Cerebellar nuclear complex (tissue), 1 donor: ENCODE data around the gene STOM.
"Not testable (repeated sequence)": the region's sequence is repeated elsewhere in the genome, so short reads cannot be mapped to it uniquely, and the experiment has no call there.

ENCODE experiments used
- DNase-seq, 2 experiments: peaks; one replicate each; lab custom pipeline; 2025; lab: John Stamatoyannopoulos, UW

STOM gene

DNA sequence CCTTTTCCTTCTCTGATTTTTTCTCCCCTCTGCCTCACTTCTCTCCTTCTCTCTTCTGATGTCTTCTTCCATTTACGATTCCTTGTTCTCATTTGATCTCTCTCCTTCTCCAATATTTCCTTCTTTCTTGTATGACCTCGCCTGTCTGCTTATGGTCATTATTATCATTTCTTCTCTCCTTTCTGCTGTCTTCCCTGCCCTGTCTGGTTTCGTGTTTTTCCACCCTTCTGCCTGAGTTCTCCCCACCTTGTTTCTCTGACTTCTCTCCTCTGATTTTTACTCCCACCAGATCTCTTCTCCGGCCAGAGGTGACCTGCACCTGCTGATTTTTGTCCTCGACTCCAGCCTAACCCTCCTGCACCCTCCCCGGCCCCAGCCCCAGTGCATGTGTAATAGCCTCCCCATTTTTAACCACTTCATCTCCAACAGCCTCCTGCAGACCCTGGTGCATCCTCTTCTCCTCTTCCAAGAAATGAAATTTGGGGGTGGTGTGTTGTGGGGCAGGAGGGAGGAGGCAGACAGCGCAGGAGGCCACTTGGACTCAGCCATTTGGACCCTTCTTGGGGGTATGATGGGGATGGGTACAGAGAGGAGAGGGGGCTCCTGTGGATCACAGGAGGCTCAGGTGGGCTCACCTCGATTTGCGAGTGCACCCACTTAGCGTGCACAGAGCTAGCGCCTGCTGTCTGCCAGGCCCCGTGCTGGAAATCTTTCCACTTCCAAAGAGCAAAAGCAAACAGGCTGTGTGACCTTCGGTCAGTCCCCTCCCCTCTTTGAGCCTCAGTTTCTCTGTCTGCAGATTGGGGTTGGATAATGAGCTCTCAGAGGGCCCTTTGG, 69.5 kb downstream of the STOM start:
- no peak for DNase-seq

DNA sequence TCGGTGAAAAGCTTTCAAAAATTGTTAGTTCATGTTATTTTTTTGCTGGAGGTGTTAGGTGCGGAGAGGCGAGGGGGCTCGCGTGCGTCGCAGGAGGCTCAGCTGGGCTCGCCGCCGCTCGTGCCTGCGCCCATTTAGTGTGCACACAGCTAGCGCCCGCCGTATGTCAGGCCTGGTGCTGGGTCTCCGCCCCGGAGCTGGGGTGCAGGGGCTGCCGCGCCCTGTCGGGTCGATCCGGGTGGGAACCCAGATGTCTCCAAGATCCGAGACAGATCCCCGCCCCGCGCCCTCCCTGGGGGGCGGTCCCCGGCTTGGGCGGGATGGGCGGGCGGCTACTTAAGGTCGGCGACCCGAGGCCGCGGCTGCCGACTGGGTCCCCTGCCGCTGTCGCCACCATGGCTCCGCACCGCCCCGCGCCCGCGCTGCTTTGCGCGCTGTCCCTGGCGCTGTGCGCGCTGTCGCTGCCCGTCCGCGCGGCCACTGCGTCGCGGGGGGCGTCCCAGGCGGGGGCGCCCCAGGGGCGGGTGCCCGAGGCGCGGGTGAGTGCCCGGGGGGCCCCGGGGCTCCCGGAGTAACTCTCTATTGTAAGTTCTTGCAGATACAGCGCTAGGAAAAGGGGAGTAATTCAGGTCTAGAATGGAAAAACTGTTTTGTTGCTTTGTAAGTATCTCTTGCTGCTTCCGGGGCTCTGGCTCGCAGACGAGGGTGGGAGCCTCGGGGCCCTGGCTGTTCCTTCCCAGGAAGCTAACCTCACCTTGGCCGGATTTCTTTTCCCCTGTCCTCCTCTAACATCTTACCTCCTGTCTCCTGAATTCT, 70.4 kb downstream of the STOM start:
- no peak for DNase-seq

DNA sequence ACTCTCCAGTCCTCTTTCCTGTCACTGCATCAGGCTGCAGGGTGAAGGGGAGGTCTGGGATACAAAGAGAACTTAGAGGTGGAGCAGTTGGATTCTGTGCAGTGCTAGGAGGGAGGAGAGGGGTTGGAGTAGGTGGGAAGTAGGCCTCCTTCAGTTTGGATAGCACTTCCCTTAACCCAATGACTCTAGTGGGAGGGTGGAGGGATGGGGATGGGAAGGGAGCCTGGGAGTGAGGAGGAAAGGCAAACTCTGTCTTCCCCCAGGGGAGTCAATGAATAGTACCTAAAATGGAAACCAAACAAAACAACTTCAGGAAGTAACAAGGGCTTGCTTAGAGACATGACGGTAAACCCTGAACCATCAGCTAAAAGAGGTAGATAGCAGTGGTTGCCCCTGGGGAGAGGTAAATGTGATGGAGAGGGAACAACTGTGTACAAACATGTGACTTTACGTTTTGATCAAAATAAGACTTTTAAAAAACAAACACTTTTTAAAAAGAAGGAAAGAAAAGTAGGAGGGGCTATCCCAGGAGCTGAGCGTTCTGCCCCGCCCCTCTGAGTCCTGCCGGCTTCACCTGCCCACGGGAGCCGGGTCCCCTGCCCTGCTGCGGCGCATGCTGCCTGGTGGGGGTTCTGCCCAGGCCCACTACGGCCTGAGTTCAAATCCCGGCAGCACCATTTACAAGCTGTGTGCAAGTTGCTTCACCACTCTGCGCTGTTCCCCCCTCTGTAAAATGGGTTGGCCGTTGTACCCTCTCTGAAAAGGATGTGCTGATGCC, 71.2 kb downstream of the STOM start:
- DNase-seq: no peak

DNA sequence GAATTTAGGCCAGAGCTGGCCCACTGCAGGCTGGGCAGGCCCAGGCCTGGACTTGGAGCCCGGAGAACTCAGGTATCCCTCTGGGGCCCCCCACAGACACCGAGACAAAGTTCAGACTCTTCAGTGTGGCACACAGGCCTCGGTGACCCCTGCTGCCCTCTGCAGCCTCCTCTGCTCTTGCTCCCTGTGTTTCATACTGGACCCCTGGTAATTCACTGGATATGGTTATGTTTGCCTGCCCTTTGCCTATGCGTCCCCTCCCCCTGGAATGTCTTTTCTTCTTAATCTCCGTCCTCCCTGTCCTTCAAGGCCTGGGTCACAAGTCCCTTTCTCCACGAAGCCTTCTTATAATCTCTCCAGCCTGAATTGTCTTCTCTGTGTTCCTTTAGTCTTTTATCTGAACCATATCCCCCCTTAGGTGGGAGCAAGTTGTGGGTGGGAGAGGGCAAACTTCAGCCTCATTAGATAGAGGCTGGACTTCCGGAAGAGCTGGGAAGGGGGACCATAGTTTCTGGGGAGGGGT, 72.0 kb downstream of the STOM start:
- DNase-seq: no peak

DNA sequence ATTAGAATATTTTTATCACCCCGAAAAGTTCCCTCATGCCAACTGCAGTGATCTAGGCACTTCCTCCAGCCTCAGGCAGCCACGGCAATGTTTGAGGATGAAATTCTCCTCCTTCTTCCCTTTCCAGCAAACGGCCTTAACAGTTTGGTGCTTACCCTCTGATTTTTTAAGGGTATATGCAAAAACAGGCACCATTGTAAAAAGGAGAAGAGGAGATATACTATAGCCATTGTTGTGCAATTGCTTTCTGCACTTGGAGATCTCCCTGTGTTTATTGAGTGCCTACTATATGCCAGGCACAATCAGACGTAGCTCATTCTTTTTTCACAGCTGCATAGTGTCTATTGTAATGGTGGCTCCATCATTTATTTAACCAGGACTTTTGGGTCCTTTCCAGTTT, 72.7 kb downstream of the STOM start:
- DNase-seq: no peak

DNA sequence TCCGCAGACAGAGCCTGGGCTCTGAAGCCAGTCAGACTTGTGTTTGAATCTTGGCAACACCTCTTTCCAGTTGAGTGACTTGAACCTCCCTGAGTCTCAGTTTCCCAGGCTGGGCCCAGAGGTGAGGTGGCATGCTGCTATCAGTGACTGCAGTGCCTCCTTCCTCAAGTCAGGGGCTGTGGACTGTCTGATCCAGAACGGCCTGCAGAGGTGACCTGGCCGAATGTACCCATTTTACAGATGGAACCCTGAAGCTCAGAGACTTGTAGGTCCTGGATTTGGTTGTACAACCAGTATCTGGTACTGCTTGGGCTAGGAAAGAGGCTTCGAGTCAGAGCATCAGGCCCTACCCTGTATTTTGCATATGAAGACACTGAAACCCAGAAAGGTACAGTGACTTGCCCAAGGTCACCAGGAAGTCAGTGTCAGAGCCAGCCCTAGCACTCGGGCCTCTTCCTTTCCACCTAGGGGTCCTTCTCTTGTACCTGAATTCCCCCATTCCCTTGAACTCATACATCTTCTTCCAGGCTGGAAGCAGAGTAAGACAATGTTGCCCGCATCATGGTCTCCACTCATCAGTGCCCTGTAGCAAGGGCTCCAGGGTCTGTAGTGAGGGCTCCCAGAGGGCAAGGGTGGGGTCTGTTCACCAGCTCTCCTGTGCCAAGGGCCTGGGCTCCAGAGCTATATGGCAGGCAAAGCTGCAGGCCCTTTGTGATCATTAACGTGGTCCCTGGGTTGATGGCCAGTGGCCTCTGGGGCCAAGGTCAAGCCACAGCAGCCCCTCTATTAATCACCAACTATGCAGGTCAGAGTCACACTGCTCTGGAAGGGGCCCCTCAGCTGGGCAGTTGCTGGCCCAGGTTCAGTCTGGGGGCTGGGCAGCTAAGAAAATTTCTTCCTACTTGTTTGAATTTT, 73.6 kb downstream of the STOM start:
- no peak for DNase-seq

DNA sequence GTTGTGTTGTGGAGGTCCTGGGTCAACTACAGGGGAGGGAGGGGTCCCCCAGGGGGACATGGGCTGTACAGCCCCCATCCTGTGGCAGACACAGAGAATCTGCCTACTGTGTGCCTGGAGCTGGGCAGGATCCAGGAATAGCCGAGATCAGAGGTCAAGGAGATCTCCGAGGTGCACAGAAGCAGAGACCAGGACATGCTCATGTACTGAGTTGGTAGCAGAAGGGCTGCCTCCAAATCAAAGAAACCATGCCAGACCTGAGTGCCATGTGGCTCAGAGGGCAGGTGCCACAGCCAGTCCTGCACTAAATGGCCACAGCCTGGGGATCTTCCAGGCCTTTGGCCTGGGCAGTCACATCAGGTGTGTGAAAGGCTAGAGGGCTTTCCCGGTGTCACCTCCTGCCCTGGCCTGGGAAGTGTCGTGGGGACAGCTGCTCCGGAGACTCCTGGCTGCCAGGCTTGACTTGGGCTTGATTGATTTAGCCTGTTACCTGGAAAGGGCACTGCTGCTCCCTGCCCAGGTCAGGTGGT, 74.3 kb downstream of the STOM start:
- DNase-seq: no peak

DNA sequence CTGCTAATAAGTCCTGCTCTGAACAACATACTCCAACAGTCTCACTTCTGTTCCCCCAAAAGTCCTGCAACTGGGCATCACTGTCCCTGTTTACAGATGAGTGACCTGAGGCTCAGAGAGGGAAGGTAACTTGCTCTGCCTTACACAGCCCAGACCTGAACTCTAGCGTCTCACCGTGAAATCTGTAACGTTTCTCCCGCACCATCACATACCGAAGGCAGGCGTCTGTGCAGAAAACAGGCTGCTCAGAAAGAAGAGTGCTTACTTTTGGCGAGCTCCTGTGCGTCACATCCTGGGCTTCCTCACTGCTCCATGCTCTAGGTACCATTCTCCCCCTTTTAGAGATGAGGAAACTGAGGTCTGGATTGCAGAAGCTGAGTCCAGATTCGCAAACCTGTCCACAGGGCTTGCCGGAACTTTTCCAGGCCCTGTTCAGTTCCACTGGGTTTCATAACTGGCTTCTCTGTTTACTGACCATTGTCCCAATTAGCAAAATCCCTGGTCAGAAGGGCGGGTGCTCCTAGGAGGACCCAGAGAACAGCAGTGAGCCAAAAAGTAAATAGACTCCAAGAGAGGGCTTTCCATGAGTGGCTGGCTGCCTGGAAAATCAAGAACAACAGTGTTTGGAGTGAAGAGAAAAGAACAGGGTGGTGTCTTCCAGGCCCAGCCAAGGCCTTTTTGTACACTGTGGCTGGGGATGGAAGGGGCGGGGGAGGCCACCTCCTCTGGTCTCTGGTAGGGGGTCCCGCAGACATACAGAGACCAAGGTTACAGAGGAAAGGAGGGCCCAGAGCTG, 75.0 kb downstream of the STOM start:
- no peak for DNase-seq

DNA sequence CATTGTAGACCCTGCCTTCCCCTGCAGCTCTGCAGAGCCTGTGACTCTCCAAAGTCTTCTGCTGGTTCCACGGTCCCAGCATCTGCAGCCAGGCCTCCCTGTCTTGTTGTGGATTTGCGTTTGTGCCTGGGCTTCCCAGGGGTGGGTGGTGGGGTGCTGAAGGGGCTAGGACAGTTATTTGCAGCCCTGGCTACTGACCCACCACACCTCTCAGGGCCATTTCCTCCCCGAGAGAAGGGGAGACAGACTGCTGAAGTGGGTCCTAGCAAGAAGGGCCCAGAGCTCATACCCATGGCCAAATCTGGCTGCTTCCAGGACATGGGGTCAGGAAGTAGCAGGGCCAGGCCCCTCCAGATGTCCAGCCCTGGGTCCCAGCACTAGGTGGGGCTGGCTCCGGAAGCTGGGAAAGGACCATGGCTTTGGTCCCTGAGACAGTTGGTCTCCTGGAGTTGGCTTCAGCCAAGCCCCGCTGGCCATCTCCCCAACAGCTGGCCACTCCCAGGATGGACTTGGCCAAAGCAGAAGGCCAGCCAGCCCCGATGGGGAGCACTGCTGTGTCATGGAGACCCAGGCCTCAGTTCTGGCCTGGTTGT, 75.8 kb downstream of the STOM start:
- no peak for DNase-seq

DNA sequence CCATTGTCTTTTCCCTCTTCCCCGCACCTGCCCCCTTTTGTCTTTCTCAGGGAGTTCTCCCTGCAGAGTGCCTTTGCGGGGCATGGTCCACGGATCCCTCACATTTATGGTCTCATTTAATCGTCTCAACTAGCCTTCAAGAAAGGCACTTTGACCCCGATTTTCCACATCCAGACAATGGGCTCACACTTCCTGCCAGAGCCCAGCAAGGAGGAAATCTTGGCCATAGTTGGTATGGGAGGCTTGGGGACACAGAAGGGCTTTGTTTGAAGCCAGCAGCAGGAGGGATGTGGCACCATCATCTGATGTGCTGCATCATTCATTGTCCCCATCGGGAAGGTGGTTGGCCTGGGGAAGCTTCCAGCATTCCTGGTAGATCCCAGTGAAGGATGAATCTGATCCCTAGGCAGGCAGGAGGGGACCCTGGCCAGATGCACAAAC, 77.2 kb downstream of the STOM start:
- no peak for DNase-seq

DNA sequence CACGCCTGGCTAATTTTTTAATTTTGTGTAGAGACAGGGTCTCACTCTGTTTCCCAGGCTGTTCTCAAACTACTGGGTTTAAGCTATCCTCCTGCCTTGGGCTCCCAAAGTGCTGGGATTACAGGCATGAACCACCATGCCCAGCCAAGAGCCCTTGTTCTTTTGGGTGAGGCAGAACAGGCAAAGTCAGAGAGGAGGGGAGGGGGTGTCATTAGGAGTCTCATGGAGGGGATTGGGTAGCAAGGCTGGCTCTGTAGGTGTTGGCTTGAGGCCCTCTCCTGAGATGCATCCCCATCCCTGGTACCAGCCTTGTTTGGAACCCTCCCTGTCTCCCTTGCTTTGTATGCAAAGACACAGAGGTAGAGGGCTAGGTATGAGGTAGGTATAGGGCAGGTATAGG, 78.0 kb downstream of the STOM start:
- DNase-seq: no peak

DNA sequence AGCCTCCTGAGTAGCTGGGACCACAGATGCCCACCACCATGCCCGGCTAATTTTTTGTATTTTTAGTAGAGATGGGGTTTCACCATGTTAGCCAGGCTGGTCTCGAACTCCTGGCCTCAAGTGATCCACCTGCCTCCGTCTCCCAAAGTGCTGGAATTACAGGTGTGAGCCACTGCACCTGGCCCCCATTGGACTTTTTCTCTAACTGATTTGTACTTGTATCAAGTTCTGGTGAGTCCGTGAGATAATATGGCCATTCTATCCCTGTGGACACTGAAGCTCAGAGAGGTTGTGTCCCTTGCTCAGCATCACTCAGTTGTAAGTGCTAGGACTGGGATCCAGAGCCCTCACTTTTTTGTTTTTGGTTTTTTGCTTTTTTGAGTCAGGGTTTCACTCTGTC, 78.5 kb downstream of the STOM start:
- DNase-seq: not testable (repeated sequence)

DNA sequence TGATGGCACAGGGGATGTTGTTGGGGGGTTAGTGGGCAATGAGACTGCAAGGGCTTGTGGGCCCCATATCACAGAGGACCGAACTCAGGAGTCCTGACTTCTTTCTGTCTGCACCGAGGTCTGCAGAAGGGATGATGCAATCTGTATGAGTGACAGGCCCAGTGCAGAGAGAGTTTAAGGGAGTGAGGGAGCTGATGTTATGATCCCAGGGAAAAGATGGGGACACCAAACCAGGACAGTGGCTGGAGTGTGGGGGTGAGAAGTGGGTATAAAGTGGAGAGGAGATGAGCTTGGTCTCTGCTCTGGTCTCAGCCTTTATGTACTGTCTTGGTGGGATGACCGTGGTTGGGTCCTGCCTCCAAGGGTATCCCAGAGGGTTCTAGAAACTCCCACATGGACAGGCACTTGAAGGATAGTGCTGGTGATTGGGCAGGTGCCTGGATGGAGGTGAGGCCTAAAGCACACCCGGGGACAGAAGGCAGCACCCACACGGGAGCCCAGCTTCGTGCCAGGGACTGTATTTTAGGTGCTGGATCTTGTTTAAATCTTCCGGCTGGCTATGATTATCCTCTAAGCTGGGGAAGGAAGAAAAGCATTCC, 80.2 kb downstream of the STOM start:
- no peak for DNase-seq

DNA sequence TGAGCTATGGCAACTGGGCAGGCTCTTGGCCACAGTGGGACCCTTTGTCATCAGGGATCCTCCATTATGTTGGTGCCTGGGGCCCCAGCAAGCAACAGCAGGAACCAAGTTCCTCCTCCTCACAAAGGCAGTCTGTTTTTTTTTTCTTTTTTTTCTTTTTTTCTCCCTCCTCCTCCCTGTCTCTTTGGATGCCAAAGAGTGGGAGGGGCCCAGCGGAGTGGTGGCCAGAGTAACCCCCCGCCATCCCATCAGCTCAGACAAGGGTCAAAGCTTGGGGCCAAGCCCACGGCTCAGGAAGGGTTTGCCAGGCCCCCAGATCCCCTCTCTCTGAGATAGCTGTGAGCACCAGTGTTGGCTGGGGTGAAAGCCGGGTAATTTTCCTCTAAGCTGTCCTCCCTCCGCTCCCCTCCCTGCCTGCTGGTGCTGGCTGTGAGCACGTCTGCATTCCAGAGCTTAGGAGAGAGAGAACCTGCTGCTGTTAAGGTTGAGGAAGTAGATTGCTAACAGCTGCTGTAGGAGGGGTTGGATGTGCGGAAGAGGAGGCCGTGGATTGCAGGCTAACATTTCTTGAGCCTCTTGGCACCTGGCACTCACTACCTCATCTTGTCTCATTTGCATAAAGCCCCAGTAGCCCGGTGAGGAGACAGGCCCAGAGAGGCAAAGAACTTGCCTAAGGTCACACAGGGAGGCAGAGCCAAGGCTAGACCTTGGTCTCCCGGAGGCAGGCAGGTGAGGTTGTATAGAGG, 80.9 kb downstream of the STOM start:
- DNase-seq: no peak
